ENCODE results near the gene CHRM4. TPM values are rescaled to one million over a fixed set of nuclear protein-coding genes. Genes with fewer than 3 reads are reported as not detected.

CHRM4 gene
- polyA plus RNA-seq, 1 experiment = 0.10 TPM

DNA sequence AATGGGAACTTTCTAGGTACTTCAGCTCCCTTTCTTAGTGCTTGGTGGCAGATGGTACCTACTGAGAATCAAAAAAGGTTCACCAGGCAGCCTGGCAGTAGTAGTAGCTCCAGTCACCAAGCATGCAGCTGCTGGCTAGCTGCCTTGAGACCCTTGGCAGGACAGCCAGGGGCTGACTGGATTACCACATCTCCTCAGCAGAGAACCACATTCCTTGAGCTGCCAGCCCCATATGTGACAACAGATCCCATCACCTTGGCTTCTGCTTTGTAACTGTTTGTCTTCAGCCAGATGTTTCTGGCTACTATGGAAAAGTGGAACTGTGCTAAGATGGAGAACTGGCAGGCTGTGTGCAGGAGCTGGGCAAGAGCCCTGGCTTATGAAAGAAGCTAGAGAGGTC, 39.6 kb upstream of the CHRM4 start:
- H3K4me3 ChIP-seq (ENCODE audit: low read depth, low read length) = no peak overlapping the region
- ChIA-PET CTCF (interaction anchor here (0.6 to 3.2 kb wide), 6 partner anchors 12 to 745 kb away, joined by 3 to 12 read pairs (median 4); partner anchors contain the start of gene CHRM4), POLR2A (no interaction called here)
- TF ChIP-seq, protein P1, sequence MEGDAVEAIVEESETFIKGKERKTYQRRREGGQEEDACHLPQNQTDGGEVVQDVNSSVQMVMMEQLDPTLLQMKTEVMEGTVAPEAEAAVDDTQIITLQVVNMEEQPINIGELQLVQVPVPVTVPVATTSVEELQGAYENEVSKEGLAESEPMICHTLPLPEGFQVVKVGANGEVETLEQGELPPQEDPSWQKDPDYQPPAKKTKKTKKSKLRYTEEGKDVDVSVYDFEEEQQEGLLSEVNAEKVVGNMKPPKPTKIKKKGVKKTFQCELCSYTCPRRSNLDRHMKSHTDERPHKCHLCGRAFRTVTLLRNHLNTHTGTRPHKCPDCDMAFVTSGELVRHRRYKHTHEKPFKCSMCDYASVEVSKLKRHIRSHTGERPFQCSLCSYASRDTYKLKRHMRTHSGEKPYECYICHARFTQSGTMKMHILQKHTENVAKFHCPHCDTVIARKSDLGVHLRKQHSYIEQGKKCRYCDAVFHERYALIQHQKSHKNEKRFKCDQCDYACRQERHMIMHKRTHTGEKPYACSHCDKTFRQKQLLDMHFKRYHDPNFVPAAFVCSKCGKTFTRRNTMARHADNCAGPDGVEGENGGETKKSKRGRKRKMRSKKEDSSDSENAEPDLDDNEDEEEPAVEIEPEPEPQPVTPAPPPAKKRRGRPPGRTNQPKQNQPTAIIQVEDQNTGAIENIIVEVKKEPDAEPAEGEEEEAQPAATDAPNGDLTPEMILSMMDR (IDR thresholded peaks at IDR 0.05; ENCODE audit: insufficient read depth, low read depth, low read length) = no peak
- no peak for DNase-seq (ENCODE audit: low read depth)
- peaks cover 13% of the 10 kb centered on the region for H3K36me3 ChIP-seq (ENCODE audit: control insufficient read depth, insufficient read depth, low read length)
- no peaks in the 10 kb centered on the region for H3K27me3 ChIP-seq (ENCODE audit: control insufficient read depth, insufficient read depth, low read length)

DNA sequence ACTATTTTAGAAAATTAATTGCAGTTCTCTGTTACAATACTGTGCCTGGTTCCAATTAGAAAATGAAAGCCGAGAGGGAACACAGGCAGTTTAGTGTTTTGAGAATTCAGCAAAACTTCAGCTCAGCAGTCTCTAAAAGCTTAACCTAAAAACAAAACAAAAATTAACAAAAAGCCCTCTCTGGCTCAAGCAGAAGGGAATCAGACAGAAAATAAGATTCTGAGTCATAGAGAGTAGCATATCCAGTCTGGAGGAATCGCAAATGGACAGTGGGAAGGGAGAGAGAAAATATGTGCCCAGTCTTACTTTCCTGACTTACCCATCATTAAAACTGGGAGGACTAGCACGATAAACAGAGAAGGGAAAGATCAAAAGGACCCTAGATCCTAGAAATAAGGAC, 38.1 kb upstream of the CHRM4 start:
- Histone ChIP-seq H3K27me3 (ENCODE audit: control insufficient read depth, insufficient read depth, low read length) (no peaks in the 10 kb centered on the region), H3K36me3 (ENCODE audit: control insufficient read depth, insufficient read depth, low read length) (peaks cover 12% of the 10 kb centered on the region), H3K4me3 (ENCODE audit: low read depth, low read length) (no peak overlapping the region)
- DNase-seq (ENCODE audit: low read depth) = no peak
- POLR2A ChIA-PET = no interaction called here
- TF ChIP-seq, protein P1 (IDR thresholded peaks at IDR 0.05; ENCODE audit: insufficient read depth, low read depth, low read length) = no peak
- CTCF ChIA-PET = interaction anchor here (1.0 to 3.2 kb wide), 3 partner anchors 16 to 108 kb away, joined by 3 to 12 read pairs (median 4); no protein-coding TSS in a partner anchor

DNA sequence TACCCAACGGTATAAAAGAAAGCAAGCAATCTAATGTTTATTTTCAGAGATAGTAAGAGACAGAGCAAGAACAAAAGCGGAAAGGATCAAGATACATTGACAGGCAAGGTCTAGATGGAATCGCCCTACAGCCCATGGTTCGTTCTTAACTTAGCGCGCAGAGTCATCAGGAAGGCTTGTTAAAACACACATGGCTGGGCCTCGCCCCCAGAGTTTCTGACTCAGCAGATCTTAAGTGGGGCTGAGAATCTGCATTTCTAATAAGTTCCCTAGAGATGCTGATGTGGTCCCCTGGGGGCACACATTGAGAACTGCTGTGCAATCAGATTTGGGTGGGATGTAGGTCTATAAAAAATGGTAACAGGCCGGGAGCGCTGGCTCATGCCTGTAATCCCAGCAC, 35.8 kb upstream of the CHRM4 start:
- POLR2A ChIA-PET = no interaction called here
- H3K4me3 ChIP-seq (ENCODE audit: low read depth, low read length) = no peak overlapping the region
- DNase-seq (ENCODE audit: low read depth) = no peak
- TF ChIP-seq, protein P1 (IDR thresholded peaks at IDR 0.05; ENCODE audit: insufficient read depth, low read depth, low read length) = no peak
- CTCF ChIA-PET = no interaction called here
- peaks cover 6% of the 10 kb centered on the region for H3K36me3 ChIP-seq (ENCODE audit: control insufficient read depth, insufficient read depth, low read length)
- H3K27me3 ChIP-seq (ENCODE audit: control insufficient read depth, insufficient read depth, low read length) = no peaks in the 10 kb centered on the region

DNA sequence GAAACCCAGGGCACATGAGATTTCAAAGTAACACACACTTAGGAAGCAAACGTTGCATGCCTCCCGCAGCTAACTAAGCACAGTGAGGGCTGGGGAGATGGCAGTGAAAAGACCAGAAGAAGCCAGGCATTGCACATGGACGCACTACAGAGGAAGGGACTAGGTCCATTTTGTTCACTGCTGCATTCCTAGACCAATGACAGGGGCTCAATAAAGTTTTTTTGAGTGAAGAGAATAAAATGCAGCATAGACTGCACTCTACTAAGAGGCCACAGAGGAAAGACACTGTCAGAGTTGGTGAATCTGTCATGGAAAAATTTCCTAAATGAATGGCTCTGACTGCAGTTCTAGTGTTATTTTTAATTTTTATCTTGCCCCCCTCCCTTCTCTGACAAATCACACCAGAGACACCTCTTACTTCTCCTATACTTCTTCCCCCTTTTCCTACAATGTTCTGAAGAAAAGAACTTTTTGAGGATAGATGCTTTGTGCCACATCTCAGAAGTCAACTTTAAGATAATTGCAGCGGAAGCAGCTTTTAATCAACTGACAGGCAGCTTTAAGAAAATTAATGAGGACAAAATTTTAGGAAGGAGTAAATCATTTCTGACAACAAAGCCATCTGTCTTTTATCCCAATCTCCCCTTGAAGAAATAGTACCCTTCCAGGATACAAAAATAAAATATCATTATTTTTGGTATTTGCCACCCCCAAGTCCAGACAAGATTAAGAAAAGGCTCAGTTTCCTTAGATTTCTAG, 34.8 kb upstream of the CHRM4 start:
- DNase-seq (ENCODE audit: low read depth) = no peak
- TF ChIP-seq, protein P1 (IDR thresholded peaks at IDR 0.05; ENCODE audit: insufficient read depth, low read depth, low read length) = no peak
- Histone ChIP-seq H3K4me3 (ENCODE audit: low read depth, low read length) (no peak overlapping the region), H3K36me3 (ENCODE audit: control insufficient read depth, insufficient read depth, low read length) (peaks cover 8% of the 10 kb centered on the region), H3K27me3 (ENCODE audit: control insufficient read depth, insufficient read depth, low read length) (no peaks in the 10 kb centered on the region)
- ChIA-PET CTCF (no interaction called here), POLR2A (interaction anchor here (0.5 kb wide), 1 partner anchor 123 kb away, joined by 9 read pairs; no protein-coding TSS in a partner anchor)

DNA sequence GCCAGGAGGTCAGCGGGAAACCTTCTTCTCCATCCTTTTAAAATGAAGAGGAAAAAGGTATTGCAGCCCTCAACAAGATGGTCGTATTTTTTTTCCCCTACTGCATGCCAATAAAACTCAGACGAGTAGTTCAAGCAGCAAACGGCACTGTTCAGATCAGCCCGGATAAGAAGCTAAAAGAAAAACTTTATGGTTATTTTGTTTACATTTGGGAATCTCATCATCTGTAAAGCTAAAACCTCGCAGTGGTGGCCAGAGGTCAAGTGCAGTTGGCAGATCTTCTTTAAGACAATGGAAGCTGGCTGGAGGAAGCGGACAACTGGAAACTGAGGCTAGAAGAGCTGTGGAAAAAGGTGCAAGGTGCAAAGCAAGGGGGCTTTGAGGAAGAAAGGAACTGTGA, 31.0 kb upstream of the CHRM4 start:
- ChIA-PET POLR2A (no interaction called here), CTCF (interaction anchor here (1.7 to 2.9 kb wide), 2 partner anchors 9 to 13 kb away, joined by 5 to 13 read pairs; no protein-coding TSS in a partner anchor)
- DNase-seq (ENCODE audit: low read depth) = no peak
- Histone ChIP-seq H3K4me3 (ENCODE audit: low read depth, low read length) (no peak overlapping the region), H3K27me3 (ENCODE audit: control insufficient read depth, insufficient read depth, low read length) (no peaks in the 10 kb centered on the region), H3K36me3 (ENCODE audit: control insufficient read depth, insufficient read depth, low read length) (peaks cover 3% of the 10 kb centered on the region)
- TF ChIP-seq, protein P1 (IDR thresholded peaks at IDR 0.05; ENCODE audit: insufficient read depth, low read depth, low read length) = no peak
